GM12891 (cell line): ENCODE data around the gene POLN.
"Not testable (repeated sequence)": the region's sequence is repeated elsewhere in the genome, so short reads cannot be mapped to it uniquely, and the experiment has no call there.

Experiments used
- DNase-seq: peaks from one replicate; pipeline ENCODE4 v3.0.0; 2011; ENCODE audit warnings: low spot score; ENCODE audit not compliant: insufficient read length
- FAIRE-seq: peaks from 2 replicates; lab custom pipeline; 2011; peaks lifted over from hg19 to GRCh38; lab: Jason Lieb, UNC
- PAX5 ChIP-seq: IDR thresholded peaks from 2 replicates; pipeline ENCODE4 v1.6.1; 2011; ENCODE audit warnings: low read length, moderate library complexity, mild to moderate bottlenecking; ENCODE audit not compliant: insufficient read depth, severe bottlenecking
- POLR2A ChIP-seq: IDR thresholded peaks from 2 replicates; pipeline ENCODE4 v1.6.1; 2011; ENCODE audit warnings: low read depth, low read length, control low read depth
- POLR2AphosphoS5 ChIP-seq: IDR thresholded peaks from 2 replicates; pipeline ENCODE4 v1.6.1; 2011; ENCODE audit warnings: low read depth, low read length, control low read depth
- POU2F2 ChIP-seq: IDR thresholded peaks from 2 replicates; pipeline ENCODE4 v1.6.1; 2011; ENCODE audit warnings: low read depth, mild to moderate bottlenecking, control low read depth, low read length, moderate library complexity
- SPI1 ChIP-seq: IDR thresholded peaks from 2 replicates; pipeline ENCODE4 v1.6.1; 2011; ENCODE audit warnings: low read depth, low read length, control low read depth
- TAF1 ChIP-seq: IDR thresholded peaks from 2 replicates; pipeline ENCODE4 v1.6.1; 2011; ENCODE audit warnings: low read depth, low read length, control low read depth

POLN gene

DNA sequence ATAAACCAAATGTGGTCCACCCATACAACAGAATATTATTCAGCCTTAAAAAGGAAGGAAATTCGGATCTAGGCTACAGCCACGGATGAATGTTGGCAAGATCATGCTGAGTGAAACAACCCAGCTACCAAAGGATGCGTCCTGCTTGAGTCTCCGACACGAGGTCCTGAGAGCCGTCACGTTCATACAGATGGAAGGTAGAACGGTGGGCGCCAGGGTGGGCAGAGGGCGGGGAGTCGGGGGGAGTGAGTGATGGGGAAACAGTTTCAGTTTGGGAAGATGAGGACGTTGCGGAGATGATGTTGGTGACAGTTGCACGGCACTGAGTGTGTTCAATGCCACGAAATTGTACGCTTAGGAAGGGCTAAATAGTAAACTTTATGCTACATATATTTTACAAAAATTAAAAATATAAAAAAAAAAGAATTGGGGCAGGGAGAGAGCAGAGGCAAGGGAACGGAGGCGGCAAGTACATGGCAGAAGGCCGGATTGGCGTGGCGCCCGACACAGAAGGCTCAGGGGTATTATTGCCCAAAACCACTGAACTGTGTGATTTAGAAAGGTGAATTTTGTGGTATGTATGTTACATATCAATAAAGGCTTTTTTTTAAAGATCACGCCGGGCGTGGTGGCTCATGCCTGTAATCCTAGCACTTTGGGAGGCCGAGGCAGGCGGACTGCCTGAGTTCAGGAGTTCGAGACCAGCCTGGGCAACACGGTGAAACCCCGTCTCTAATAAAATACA is 34.8 kb upstream of the POLN start:
- DNase-seq (no peak), FAIRE-seq (no peak)
- TF ChIP-seq POU2F2 (no peak), SPI1 (no peak), PAX5 (no peak), TAF1 (no peak), POLR2AphosphoS5 (no peak), POLR2A (no peak)

DNA sequence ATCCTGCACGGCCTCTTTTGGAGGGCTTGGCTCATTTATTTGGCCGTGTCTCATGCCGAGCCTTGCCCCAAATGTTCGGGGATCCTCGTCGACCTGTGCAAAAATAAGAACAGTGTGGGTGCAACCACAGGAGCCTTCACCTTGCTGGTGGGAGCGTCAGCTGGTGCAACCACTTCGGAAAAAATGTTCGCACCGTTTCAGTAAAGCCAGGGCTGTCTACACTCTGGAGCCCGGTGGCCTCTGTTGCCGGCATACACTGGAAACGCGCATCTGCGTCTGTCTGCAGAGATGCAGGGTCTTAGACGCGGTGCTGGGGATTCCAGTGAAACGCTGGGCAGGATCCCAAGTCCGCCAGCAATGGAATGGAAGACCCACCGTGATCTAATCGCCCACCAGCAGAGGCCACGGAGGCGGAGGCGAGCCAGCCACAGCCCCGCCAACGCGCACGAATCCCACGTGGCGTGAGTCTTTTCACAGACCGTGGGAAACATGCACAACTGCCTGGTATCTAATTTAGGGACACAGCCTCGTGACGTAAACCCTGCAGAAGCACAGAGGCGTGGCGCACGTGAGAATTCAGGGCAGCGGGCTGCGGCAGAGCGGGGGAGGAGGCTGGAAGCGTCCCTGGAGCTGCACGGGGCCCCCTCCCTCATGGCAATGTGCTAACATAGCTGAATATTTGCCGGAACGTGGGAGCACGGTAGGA is 33.8 kb upstream of the POLN start:
- FAIRE-seq (no peak), DNase-seq (no peak)
- no peak for TF ChIP-seq POLR2A
- no peak for TF ChIP-seq POLR2AphosphoS5
- TF ChIP-seq PAX5, result no peak
- no peak for TF ChIP-seq POU2F2
- TF ChIP-seq TAF1, result no peak
- no peak for TF ChIP-seq SPI1

DNA sequence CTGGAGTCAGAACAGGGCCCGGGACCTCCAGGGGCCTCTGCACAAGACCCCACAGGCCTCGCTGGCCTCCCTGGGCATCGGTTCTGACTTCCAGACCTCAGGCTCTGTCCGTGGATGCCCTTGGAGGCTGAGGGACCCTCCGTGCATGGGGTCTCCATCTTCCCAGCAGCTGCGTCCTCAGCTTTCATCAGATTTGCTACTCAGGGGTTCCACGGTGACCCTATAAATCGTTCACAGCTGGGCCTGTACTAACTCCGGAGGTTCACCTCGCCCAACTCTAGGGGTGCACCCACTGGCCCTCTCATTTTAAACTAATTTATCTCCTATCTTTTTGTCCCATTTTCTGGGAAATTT is 33.1 kb upstream of the POLN start:
- not testable (repeated sequence) for DNase-seq, FAIRE-seq

DNA sequence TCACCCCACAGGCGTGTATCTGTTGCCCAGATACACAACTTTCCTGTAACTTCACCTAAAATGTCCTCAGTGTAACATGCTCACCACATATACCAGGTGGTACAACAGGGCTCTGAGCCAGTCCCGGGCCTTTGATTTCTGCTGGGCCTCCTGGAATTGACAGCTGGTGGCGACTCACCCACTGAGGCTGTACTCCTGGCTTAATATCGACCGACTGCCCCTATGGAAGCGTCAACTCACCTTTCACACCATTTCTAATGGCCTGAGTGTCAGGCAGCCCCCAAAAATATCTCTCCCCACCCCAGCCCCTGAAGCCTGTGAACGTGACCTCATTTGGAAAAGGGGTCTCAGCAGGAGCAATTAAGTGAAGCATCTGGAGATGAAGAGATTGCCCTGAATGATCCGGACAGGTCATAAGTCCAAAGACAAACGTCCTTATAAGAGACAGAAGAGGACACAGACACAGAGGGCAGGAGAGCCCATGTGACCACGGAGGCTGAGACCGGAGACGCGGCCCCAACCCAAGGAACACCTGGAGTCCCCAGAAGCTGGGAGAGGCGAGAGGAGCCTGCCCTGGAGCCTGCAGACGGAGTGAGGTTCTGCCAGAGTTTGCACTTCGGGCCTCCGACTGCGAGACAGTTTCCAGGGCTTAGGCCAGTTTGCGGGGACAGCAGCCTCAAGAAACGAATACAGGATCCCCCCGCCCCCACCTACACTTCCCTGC is 32.6 kb upstream of the POLN start:
- DNase-seq (no peak), FAIRE-seq (no peak)
- TF ChIP-seq PAX5 (no peak), SPI1 (no peak), POLR2A (no peak), TAF1 (no peak), POU2F2 (no peak), POLR2AphosphoS5 (no peak)

DNA sequence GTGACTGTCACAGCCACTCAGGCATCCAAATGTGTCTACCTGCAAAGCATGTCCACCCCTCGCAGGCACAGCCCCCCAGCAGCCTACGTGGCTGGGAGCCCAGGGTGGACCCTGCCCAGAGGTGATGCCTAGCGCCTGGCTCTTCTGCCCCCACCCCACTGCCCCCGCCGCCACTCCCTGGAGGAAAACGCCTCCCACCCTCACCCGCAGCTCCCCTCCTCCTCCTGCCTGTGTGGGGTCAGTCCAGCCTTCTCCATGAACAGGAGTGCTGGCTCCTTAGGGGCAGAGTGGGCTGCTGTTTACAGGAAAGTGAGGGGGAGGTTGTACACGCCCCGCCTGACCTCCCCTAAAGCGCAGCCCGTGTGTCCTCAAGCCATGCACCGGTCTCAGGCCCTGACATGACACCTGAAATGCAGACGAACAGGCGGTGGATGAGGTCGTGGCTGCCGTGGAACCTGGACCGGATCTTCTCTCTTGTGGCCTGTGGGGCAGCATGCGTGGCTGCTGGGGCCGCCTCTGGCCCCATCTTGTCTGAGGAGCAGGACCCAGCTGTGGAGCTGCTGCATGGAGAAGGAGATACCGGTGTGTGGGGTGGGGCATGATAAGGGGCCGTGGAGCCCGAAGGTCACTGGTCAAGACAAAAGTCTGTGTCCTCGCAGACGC is 31.9 kb upstream of the POLN start:
- DNase-seq, result no peak
- TF ChIP-seq POLR2AphosphoS5 (no peak), POU2F2 (no peak), PAX5 (no peak), POLR2A (no peak), SPI1 (no peak), TAF1 (no peak)
- FAIRE-seq, result no peak

DNA sequence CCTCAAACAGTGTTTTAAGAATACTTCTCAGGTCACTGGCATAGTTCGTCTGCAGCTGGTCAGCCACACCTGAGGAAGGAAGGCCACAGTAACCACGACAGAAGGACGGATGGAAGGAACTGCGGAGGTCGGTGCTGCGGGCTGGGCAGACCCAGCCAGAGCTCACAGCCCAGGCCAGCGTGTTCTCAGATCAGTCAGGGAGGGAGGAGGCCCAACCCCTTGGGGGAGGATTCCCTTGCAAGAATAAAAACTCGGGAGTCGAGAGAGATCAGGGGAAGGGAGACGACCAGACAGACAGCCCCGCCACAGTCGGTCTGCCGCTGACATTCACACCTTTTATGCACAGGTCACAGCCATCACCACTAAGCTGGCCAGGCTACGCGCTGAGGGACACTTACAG is 31.3 kb upstream of the POLN start:
- no peak for FAIRE-seq
- TF ChIP-seq POLR2A (no peak), POU2F2 (no peak), PAX5 (no peak), SPI1 (no peak), POLR2AphosphoS5 (no peak), TAF1 (no peak)
- DNase-seq, result no peak

DNA sequence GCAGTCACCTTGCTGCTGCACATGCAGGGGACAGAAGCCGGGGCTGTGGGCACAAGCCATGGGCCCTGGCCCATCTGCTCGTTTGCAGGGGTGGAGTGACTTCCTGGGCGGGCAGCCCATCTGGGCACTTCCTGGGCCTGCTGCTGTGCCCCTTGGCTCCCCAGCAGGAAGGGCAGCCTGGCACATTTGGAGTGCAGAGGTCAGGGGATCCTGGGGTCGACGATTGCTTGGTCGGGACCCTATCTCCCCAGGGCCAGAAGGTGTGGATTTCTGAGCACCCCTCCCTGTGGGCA is 30.9 kb upstream of the POLN start:
- no peak for TF ChIP-seq POLR2AphosphoS5
- no peak for TF ChIP-seq POU2F2
- no peak for TF ChIP-seq TAF1
- TF ChIP-seq POLR2A, result no peak
- no peak for TF ChIP-seq PAX5
- no peak for TF ChIP-seq SPI1
- FAIRE-seq (no peak), DNase-seq (no peak)

DNA sequence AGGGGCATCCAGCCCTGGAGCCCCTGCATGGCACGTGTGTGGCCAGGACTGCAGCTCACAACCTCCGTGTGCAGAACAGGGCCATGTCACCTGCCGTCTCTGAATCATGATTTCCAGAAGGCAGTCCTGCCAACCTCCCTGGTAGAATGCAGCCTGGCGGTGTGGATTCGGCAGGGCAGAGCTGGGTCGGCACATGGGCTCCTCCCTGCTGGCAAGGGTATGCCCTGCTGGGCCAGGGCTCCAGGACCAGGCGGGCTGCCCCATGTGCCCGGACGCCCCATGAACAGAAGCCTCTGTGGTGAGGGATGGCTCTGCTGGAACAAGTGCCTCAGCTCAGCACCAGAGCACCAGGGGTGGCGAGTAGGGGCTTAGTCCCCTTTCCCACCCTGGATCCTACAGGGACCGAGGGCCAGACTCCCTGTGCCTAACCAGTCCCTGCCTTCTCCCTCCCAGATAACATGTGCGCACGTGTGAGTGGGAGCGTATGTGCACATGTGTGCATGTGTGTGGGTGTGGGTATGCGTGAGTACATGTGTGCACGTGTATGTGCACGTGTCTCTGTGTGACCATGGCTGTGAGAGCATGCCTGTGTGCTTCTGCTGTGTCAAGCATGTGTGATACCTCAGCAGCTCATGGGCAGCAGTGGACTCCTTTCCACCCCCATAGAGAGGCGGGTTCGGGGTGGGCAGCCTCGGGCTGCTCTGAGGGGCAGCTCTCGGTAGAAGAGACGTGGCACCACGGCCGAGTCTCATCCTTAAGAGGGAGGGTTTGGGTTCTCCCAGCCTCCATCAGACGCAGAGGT is 30.3 kb upstream of the POLN start:
- DNase-seq (no peak), FAIRE-seq (no peak)
- no peak for TF ChIP-seq POU2F2
- TF ChIP-seq PAX5, result no peak
- TF ChIP-seq SPI1, result no peak
- no peak for TF ChIP-seq TAF1
- TF ChIP-seq POLR2AphosphoS5, result no peak
- no peak for TF ChIP-seq POLR2A

DNA sequence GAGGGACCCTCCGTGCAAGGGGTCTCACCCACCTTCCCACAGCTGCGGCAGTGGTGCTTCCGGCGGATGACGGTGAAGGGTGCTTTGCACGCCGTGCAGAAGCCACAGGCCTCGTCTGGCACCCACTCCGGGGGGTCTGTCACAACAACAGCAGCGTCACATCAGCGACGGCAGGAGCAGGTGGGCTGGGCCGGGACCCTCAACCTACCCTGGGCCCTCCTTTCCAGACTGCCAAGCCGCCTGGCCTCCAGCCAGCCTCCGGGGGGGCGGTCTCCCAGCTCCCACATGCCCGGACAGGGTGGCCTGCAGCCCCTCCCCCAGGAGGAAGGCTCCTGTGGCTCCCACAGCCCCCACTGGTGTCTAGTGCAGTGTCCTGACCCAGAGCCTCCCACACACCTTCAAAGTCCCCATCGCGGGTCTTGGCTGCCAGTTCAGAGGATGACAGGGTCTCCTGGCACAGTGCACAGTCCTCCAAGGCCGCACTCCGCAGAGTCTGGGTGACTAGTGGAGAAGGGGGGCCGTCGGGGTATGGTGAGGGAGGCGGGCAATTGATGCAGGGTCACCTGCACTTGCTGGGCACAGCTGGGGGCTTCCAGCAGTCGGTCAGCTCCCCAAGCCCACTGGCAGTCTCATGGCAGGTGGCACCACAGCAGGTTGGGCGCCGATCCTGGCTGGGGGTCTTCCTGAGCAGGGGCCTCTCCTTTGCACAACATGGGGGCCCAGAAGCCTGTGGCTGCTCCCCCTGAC is 29.5 kb upstream of the POLN start:
- TF ChIP-seq POU2F2 (no peak), SPI1 (no peak), TAF1 (no peak), PAX5 (no peak), POLR2AphosphoS5 (no peak), POLR2A (no peak)
- FAIRE-seq, result no peak

More for the DNA sequence above, 29.5 kb upstream of the POLN start:
- no peak for DNase-seq
